IMR-90 (cell line): Measurements from ENCODE around the gene CCDC28B. TPM values are rescaled to one million over a fixed set of nuclear protein-coding genes. Genes with fewer than 3 reads are reported as not detected.

Source experiments
- ATAC-seq: fragments of 200-7000 bp; cut with Tn5 transposase; 2 replicates; pipeline ENCODE4 v1.9.1; 2020; ENCODE audit warnings: low read depth, mild to moderate bottlenecking, moderate library complexity
- BruUV-seq: library from RNA; stranded (reverse); fragments of 400-500 nt; replicated peaks from 2 replicates; lab custom pipeline; 2021; lab: Mats Ljungman, UMichigan
- CTCF ChIA-PET: fragments of 300-600 bp; formaldehyde crosslinking; extraction: SDS; loops from one replicate; lab custom pipeline; 2021; ENCODE audit warnings: antibody characterized with exemption; lab: Yijun Ruan, JAX
- POLR2A ChIA-PET: fragments of 300-600 bp; sonication (Branson Sonifier 250); formaldehyde crosslinking; loops from one replicate; lab custom pipeline; 2022; ENCODE audit warnings: antibody characterized with exemption; ENCODE audit not compliant: unreplicated experiment; lab: Charles Lee
- DNase-seq: peaks from one replicate; pipeline ENCODE4 v3.0.0; 2013
- H2AFZ ChIP-seq: replicated peaks from 2 replicates; pipeline ENCODE3; 2013; ENCODE audit warnings: low read length, mild to moderate bottlenecking; ENCODE audit not compliant: poor library complexity
- H2AK5ac ChIP-seq: 2 replicates; pipeline ENCODE4 v1.6.1; 2013; ENCODE audit warnings: low read depth, low read length, inconsistent platforms
- H2AK9ac ChIP-seq: replicated peaks from 2 replicates; pipeline ENCODE3; 2013; ENCODE audit warnings: mild to moderate bottlenecking, low read depth, low read length, moderate library complexity; ENCODE audit not compliant: poor library complexity
- H2BK120ac ChIP-seq: 2 replicates; pipeline ENCODE4 v1.6.1; 2013; ENCODE audit warnings: low read depth, low read length, inconsistent platforms
- H2BK15ac ChIP-seq: 3 replicates; pipeline ENCODE4 v1.6.1; 2013; ENCODE audit warnings: low read depth, low read length, inconsistent platforms
- H2BK20ac ChIP-seq: 2 replicates; pipeline ENCODE4 v1.6.1; 2013; ENCODE audit warnings: low read depth, mild to moderate bottlenecking, inconsistent platforms, low read length, moderate library complexity
- H2BK5ac ChIP-seq: 2 replicates; pipeline ENCODE4 v1.6.1; 2013; ENCODE audit warnings: mild to moderate bottlenecking, low read depth, low read length, inconsistent platforms; ENCODE audit not compliant: poor library complexity, severe bottlenecking
- H3K14ac ChIP-seq: replicated peaks from 2 replicates; pipeline ENCODE4 v1.6.1; 2013; ENCODE audit warnings: low read depth, low read length, inconsistent platforms
- H3K18ac ChIP-seq: 2 replicates; pipeline ENCODE4 v1.6.1; 2013; ENCODE audit warnings: low read depth, low read length, control low read depth
- H3K23ac ChIP-seq: 2 replicates; pipeline ENCODE4 v1.6.1; 2013; ENCODE audit warnings: low read depth, low read length, inconsistent platforms
- H3K27ac ChIP-seq: 2 replicates; pipeline ENCODE4 v1.5.1; 2013; ENCODE audit warnings: mild to moderate bottlenecking, control low read depth, low read length; ENCODE audit not compliant: insufficient read depth
- H3K27me3 ChIP-seq: 2 replicates; pipeline ENCODE4 v1.6.1; 2013; ENCODE audit warnings: low read length; ENCODE audit not compliant: control insufficient read depth, insufficient read depth
- H3K36me3 ChIP-seq: 2 replicates; pipeline ENCODE4 v1.6.1; 2013; ENCODE audit warnings: low read length, mixed read lengths; ENCODE audit not compliant: control insufficient read depth, insufficient read depth
- H3K4ac ChIP-seq: 2 replicates; pipeline ENCODE4 v1.6.1; 2013; ENCODE audit warnings: low read depth, low read length, inconsistent platforms
- H3K4me1 ChIP-seq: 2 replicates; pipeline ENCODE4 v1.6.1; 2013; ENCODE audit warnings: low read length, mixed read lengths; ENCODE audit not compliant: control insufficient read depth, insufficient read depth
- H3K4me2 ChIP-seq: 2 replicates; pipeline ENCODE4 v1.6.1; 2013; ENCODE audit warnings: low read depth, mild to moderate bottlenecking, control low read depth, low read length, moderate library complexity
- H3K4me3 ChIP-seq: 2 replicates; pipeline ENCODE4 v1.5.1; 2013; ENCODE audit warnings: low read depth, mild to moderate bottlenecking, control low read depth, low read length, moderate library complexity; ENCODE audit not compliant: insufficient read depth
- H3K56ac ChIP-seq: 2 replicates; pipeline ENCODE4 v1.6.1; 2013; ENCODE audit warnings: low read length, inconsistent platforms; ENCODE audit not compliant: insufficient read depth; ENCODE audit errors: extremely low read depth
- H3K79me1 ChIP-seq, 2 experiments: 2 replicates each; pipeline ENCODE4 v1.6.1; 2013; ENCODE audit warnings: low read length in 2 of 2, inconsistent platforms in 1 of 2, low read depth in 1 of 2
- H3K9ac ChIP-seq: 2 replicates; pipeline ENCODE4 v1.6.1; 2013; ENCODE audit warnings: low read depth, low read length, control low read depth
- H3K9me1 ChIP-seq: 2 replicates; pipeline ENCODE4 v1.6.1; 2013; ENCODE audit warnings: low read length, inconsistent platforms; ENCODE audit not compliant: insufficient read depth
- H3K9me3 ChIP-seq: 2 replicates; pipeline ENCODE4 v1.6.1; 2013; ENCODE audit warnings: low read length; ENCODE audit not compliant: control insufficient read depth, insufficient read depth
- H4K20me1 ChIP-seq: 2 replicates; pipeline ENCODE4 v1.6.1; 2013; ENCODE audit warnings: low read length, inconsistent platforms; ENCODE audit not compliant: insufficient read depth
- H4K5ac ChIP-seq: 2 replicates; pipeline ENCODE4 v1.6.1; 2013; ENCODE audit warnings: mild to moderate bottlenecking, low read depth, low read length, control low read depth
- H4K8ac ChIP-seq, 2 experiments: 2 replicates each; pipeline ENCODE4 v1.6.1; 2013; ENCODE audit warnings: low read depth in 2 of 2, low read length in 2 of 2, control low read depth in 1 of 2, inconsistent platforms in 1 of 2
- H4K91ac ChIP-seq: 2 replicates; pipeline ENCODE4 v1.6.1; 2013; ENCODE audit warnings: low read depth, low read length, inconsistent platforms; ENCODE audit not compliant: insufficient read depth
- BHLHE40 ChIP-seq: fragments of 150-350 bp; IDR thresholded peaks from 2 replicates; pipeline ENCODE4 v1.6.1; 2016; ENCODE audit warnings: mild to moderate bottlenecking, low read depth, low read length
- CEBPB ChIP-seq: IDR thresholded peaks from 2 replicates; pipeline ENCODE4 v1.6.1; 2012; ENCODE audit warnings: low read depth, low read length, improper control_type of control experiment
- CTCF ChIP-seq: conservative IDR thresholded peaks from 2 replicates; pipeline ENCODE4 v1.5.1; 2012; ENCODE audit warnings: mild to moderate bottlenecking, low read depth, low read length, improper control_type of control experiment
- ELK1 ChIP-seq: fragments of 150-350 bp; IDR thresholded peaks from 2 replicates; pipeline ENCODE4 v1.6.1; 2016; ENCODE audit warnings: low read depth, mild to moderate bottlenecking, low read length, moderate library complexity, borderline replicate concordance
- MAFK ChIP-seq: IDR thresholded peaks from 2 replicates; pipeline ENCODE4 v1.6.1; 2012; ENCODE audit warnings: low read depth, low read length, improper control_type of control experiment
- MAZ ChIP-seq: IDR thresholded peaks from 2 replicates; pipeline ENCODE4 v1.6.1; 2012; ENCODE audit warnings: low read depth, mild to moderate bottlenecking, low read length, improper control_type of control experiment, moderate library complexity, borderline replicate concordance
- MXI1 ChIP-seq: IDR thresholded peaks from 2 replicates; pipeline ENCODE4 v1.6.1; 2012; ENCODE audit warnings: low read depth, mild to moderate bottlenecking, low read length, moderate library complexity, borderline replicate concordance
- NFE2L2 ChIP-seq: fragments of 150-350 bp; IDR thresholded peaks from 2 replicates; pipeline ENCODE4 v1.6.1; 2016; ENCODE audit warnings: low read depth, mild to moderate bottlenecking, low read length
- POLR2A ChIP-seq: IDR thresholded peaks from 2 replicates; pipeline ENCODE4 v1.6.1; 2012; ENCODE audit warnings: mild to moderate bottlenecking, low read depth, low read length
- RCOR1 ChIP-seq: IDR thresholded peaks from 2 replicates; pipeline ENCODE4 v1.6.1; 2012; ENCODE audit warnings: mild to moderate bottlenecking, low read length, improper control_type of control experiment; ENCODE audit not compliant: insufficient replicate concordance
- SMC3 ChIP-seq: fragments of 150-350 bp; IDR thresholded peaks from 2 replicates; pipeline ENCODE4 v1.6.1; 2016; ENCODE audit warnings: low read depth, mild to moderate bottlenecking, antibody characterized with exemption, low read length, moderate library complexity
- USF2 ChIP-seq: fragments of 150-350 bp; IDR thresholded peaks from 2 replicates; pipeline ENCODE4 v1.6.1; 2017; ENCODE audit warnings: mild to moderate bottlenecking, antibody characterized with exemption, low read length, low read depth
- WGBS, 2 experiments: methylation state at CpG; one replicate each; pipeline versions ENCODE4 v1.1.5 to v1.1.7; 2013; ENCODE audit warnings: missing lambda C conversion rate in 2 of 2; ENCODE audit not compliant: insufficient read length in 1 of 2; ENCODE audit errors: extremely low coverage in 2 of 2; 5-methylcytosine and 5-hydroxymethylcytosine counted together
- dilution Hi-C: fragments of 300-500 bp; cut with HindIII; formaldehyde crosslinking; loops from one replicate; pipeline ENCODE4 v1.14.3; 2018; ENCODE audit warnings: low sequenced_read_pairs; ENCODE audit not compliant: unreplicated experiment
- in situ Hi-C: fragments of 300-500 bp; cut with MboI; formaldehyde crosslinking; loops from 3 replicates; pipeline ENCODE4 v1.14.3; 2019; ENCODE audit warnings: low sequenced_read_pairs, inconsistent platforms, mixed read lengths
- intact Hi-C: fragments of 100-400 bp; cut with micrococcal nuclease; formaldehyde crosslinking; loops from 2 replicates; pipeline ENCODE4 v1.10.0; 2022
- polyA plus RNA-seq, 3 experiments: library from polyadenylated mRNA; depleted of rRNA; stranded (reverse); fragments of >200 nt; gene quantifications; 2 replicates each; pipeline ENCODE4 v1.2.3, GENCODE V29; 2012; ENCODE audit warnings: low replicate concordance in 1 of 3
- total RNA-seq: library from RNA; depleted of rRNA; stranded (reverse); fragments of >200 nt; gene quantifications from 2 replicates; pipeline ENCODE4 v1.2.3, GENCODE V29; 2012

CCDC28B gene
- total and polyA plus RNA-seq, 2 of the 4 experiments (the other 2 are of a cell fraction): 17.2 to 18.4 TPM

GRCh38 chr1:32247983-32248889 is 47.8 kb downstream of the CCDC28B start:
- Histone ChIP-seq H3K27me3 (peaks cover 2% of the 10 kb centered on the region; the same call in 1 of the 2 replicates), H4K8ac (peak overlapping the region in 1 of 2 experiments; percentile 66; a peak in 3 of 4 replicates), H3K36me3 (no peaks in the 10 kb centered on the region), H2BK20ac (peak overlapping the region; percentile 25; the same call in 1 of the 2 replicates), H3K4ac (peak overlapping the region; percentile 94; the same call in 1 of the 2 replicates), H3K9ac (no peak overlapping the region), H3K4me2 (no peak overlapping the region; the same call in 1 of the 2 replicates), H2BK120ac (peak overlapping the region; percentile 52), H3K27ac (no peak overlapping the region), H3K18ac (no peak overlapping the region), H2AK9ac (peak overlapping the region; percentile 89), H2BK15ac (peak overlapping the region; percentile 49; the same call in 1 of the 3 replicates), H2AK5ac (peak overlapping the region; percentile 80), H4K20me1 (no peaks in the 10 kb centered on the region), H3K9me3 (no peaks in the 10 kb centered on the region), H3K23ac (no peak overlapping the region; the same call in 1 of the 2 replicates), H3K9me1 (peaks cover 10% of the 10 kb centered on the region), H3K79me1 (peaks cover 0 to 3% of the 10 kb centered on the region in 2 experiments; a peak in 1 of 4 replicates), H4K5ac (no peak overlapping the region; the same call in 1 of the 2 replicates), H2BK5ac (no peak overlapping the region), H4K91ac (0 out of 2 replicates have a peak overlapping the region, but pooled peaks have one; percentile 24), H2AFZ (peak overlapping the region; percentile 84), H3K14ac (no peak overlapping the region; the same call in 1 of the 2 replicates), H3K4me3 (no peak overlapping the region), H3K4me1 (peaks cover 16% of the 10 kb centered on the region), H3K56ac (no peak overlapping the region)
- in situ Hi-C loops (no loop called here), intact Hi-C loops (no loop called here), dilution Hi-C loops (no loop called here)
- peak; percentile 52 for DNase-seq
- BruUV-seq: no TSS peak
- peak; percentile 88 for ATAC-seq
- POLR2A ChIA-PET: interaction anchor here (0.6 kb wide), 1 partner anchor 11 kb away, joined by 3 read pairs; no protein-coding TSS in a partner anchor
- 11% methylated on average over 13 of the region's 31 CpGs; no CpG with 5 or more reads in 1 of the 2 experiments for WGBS, 2 experiments
- CTCF ChIA-PET: interaction anchor here (0.6 to 1.5 kb wide), 7 partner anchors 8 to 73 kb away, joined by 3 to 6 read pairs (median 4); partner anchors contain the start of gene HDAC1
- no peak for TF ChIP-seq BHLHE40
- no peak for TF ChIP-seq MAZ
- no peak for TF ChIP-seq POLR2A
- TF ChIP-seq MXI1: 0 out of 2 replicates have a peak, but pooled peaks have one; percentile 12
- no peak for TF ChIP-seq RCOR1
- TF ChIP-seq ELK1: no peak
- no peak for TF ChIP-seq NFE2L2
- TF ChIP-seq CEBPB: no peak
- peak; percentile 34; the same call in 1 of the 2 replicates for TF ChIP-seq SMC3
- TF ChIP-seq USF2: no peak
- TF ChIP-seq CTCF: peak; percentile 70
- no peak for TF ChIP-seq MAFK
